MM.1S (cell line): Measurements from ENCODE around the gene TMEM121.

Experiments
- CTCF ChIP-seq: fragments of 300-600 bp; sonication (generic); IDR thresholded peaks from 2 replicates; pipeline ENCODE4 v1.5.1; 2016; ENCODE audit warnings: antibody characterized with exemption, low read length, mixed read lengths
- EZH2 ChIP-seq: fragments of 300-600 bp; sonication (generic); optimal IDR thresholded peaks from 2 replicates; pipeline ENCODE3; 2017; ENCODE audit warnings: low read depth, mild to moderate bottlenecking, antibody characterized with exemption, low read length, mixed read lengths
- EZH2phosphoT487 ChIP-seq: fragments of 300-600 bp; sonication (generic); IDR thresholded peaks from 2 replicates; pipeline ENCODE4 v1.6.1; 2018; ENCODE audit warnings: antibody characterized with exemption, low read length

DNA sequence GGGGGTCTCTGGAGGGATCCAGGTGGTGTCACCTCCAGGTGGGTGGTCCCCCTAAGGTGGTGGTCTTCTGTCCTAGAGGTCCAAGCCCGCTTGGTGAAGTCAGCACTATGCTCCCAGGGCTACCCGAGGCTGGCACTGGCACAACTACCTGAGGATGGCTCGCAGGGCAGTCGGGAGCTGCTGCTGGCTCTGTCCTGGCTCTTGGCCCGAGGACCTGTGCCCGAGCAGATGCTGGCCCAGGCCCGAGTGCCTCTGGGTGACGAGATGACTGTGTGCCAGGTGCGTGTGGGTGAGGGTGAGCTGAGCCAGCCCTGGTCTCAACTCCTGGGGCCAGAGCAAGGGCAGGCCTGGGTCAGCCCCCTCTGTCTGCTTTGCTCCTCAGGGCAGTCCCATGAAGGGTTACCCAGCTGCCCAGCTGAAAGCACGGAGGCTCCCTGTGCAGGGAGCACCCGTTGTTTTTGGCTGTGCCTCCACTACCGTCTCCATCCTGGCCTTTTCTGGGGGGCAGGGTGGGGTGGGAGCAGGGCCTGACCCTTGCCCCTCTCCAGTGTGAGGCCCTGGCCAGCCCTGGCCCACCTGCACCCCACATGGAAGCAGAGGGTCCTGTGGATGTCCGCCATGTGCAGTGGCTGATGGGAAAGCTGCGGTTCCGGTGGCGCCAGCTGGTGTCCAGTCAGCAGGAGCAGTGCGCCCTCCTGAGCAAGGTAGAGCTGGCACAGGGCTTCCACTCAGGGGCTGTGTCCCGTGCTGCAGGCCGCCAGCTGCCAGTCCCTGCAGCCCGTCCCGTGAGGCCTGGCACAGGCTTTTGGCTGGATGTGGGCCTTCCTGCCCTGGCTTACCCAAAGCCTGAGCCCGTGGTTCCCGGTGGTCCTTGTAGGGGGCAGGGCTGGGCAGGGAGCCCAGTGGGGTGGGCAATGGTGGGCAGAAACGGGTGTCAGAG, 34.1 kb upstream of the TMEM121 start:
- no peak for TF ChIP-seq EZH2phosphoT487
- no peak for TF ChIP-seq CTCF
- TF ChIP-seq EZH2: no peak
